NCI-H2196 treated with DMSO at 0.1 percent for 48 hours (cell line): ENCODE data around the gene CBY3.
"Not testable (repeated sequence)": the region's sequence is repeated elsewhere in the genome, so short reads cannot be mapped to it uniquely, and the experiment has no call there.

Source experiments
- DNase-seq: peaks from one replicate; lab custom pipeline; 2025; ENCODE audit not compliant: unreplicated experiment; lab: John Stamatoyannopoulos, UW

Gene CBY3

GRCh38 chr5:179678223-179679013 lies 2.4 kb downstream of the CBY3 start:
- DNase-seq, result peak; percentile 91

- no peak for DNase-seq
Measured at GRCh38 chr5:179668391-179668790, 12.4 kb downstream of the CBY3 start.

- DNase-seq, result not testable (repeated sequence)
Measured at GRCh38 chr5:179661647-179662046, 19.2 kb downstream of the CBY3 start.

GRCh38 chr5:179658179-179658856 lies 22.5 kb downstream of the CBY3 start:
- not testable (repeated sequence) for DNase-seq

- DNase-seq, result not testable (repeated sequence)
Measured at GRCh38 chr5:179657302-179658178, 23.3 kb downstream of the CBY3 start.

GRCh38 chr5:179653135-179653534 lies 27.7 kb downstream of the CBY3 start:
- not testable (repeated sequence) for DNase-seq

GRCh38 chr5:179650245-179650644 lies 30.6 kb downstream of the CBY3 start:
- not testable (repeated sequence) for DNase-seq

DNA sequence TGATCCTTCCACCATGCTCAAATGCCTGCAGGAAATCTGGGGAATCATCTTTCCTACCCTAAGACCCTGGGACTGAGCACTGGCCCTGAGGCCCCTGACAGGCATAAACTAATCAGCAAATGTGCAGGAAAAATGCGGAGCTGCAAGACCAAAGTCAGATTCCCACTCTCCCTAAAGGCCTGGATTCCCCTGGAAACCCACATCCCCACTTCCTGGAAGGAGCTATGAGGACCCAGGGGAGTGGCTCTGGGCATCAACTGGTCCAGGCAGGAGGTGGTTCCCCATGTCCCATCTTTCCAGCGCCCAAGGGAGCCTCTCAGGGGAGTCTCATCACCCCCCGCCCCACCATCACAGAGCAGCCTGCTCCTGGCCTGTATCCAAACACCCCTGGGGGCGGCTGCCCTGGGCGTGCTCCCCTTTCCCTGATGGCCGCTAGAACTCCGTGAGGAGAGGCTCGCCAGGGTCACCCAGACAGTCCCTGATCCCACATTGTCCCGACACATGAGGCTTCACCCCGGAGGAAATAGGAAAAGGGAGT lies 31.6 kb downstream of the CBY3 start:
- DNase-seq, result not testable (repeated sequence)

GRCh38 chr5:179648410-179648809 lies 32.4 kb downstream of the CBY3 start:
- DNase-seq, result no peak

- DNase-seq, result not testable (repeated sequence)
Measured at GRCh38 chr5:179644766-179645165, 36.1 kb downstream of the CBY3 start.

DNA sequence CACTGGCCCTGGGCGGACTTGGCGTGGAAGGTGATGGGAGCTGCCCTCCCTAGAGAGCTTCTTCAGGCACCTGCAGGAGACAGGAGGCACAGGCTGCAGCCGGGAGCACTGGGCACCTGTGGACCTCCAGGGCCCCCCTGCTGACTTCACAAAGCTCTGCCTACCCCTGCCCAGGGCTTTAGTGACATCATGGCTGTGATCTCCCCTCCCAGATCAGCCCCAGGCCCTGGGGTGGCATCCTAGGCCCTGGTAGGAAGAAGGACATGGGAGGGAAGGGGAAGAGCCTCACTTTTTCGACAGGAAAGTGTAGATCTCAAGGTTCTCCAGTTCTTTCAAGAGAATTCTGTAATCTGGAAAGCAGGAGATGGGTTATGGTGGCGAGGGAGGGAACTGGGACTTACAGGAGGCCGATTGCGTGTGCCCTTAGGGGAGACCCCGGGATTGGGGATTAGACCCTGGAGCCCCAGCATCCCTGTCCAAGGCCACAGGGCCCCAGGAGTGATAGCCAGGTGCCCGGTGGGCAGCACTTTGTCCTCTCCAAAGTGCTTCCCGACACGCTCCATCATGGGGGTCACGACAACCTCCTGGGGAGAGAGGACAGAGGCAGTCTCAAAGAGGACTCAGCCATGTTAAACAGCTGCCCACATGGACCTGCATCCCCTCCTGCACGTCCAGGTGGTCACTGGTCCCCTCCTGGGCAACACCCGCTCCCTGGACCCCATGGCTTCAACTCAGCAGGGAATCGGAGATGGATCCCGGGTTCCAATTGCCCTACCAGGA lies 37.5 kb downstream of the CBY3 start:
- DNase-seq, result not testable (repeated sequence)

- not testable (repeated sequence) for DNase-seq
Measured at GRCh38 chr5:179642626-179643025, 38.2 kb downstream of the CBY3 start.

GRCh38 chr5:179641745-179642144 lies 39.1 kb downstream of the CBY3 start:
- not testable (repeated sequence) for DNase-seq

- DNase-seq, result not testable (repeated sequence)
Measured at GRCh38 chr5:179639296-179639695, 41.5 kb downstream of the CBY3 start.

- not testable (repeated sequence) for DNase-seq
Measured at GRCh38 chr5:179634370-179635172, 46.3 kb downstream of the CBY3 start.

GRCh38 chr5:179633501-179634369 lies 47.1 kb downstream of the CBY3 start:
- DNase-seq, result not testable (repeated sequence)
